IPS DF 19.7 (cell line): Measurements from ENCODE around the gene SRCIN1.
A peak's percentile ranks its signal among the peaks of the same experiment; 100 is the strongest.
"Not testable (repeated sequence)": the region's sequence is repeated elsewhere in the genome, so short reads cannot be mapped to it uniquely, and the experiment has no call there.

Source experiments
- DNase-seq: peaks from one replicate; pipeline ENCODE4 v3.0.0-alpha.2; 2013; ENCODE audit warnings: low read depth, low spot score

Gene SRCIN1

GRCh38 chr17:38511150-38512108 lies 94.3 kb downstream of the SRCIN1 start:
- DNase-seq: no peak

DNA sequence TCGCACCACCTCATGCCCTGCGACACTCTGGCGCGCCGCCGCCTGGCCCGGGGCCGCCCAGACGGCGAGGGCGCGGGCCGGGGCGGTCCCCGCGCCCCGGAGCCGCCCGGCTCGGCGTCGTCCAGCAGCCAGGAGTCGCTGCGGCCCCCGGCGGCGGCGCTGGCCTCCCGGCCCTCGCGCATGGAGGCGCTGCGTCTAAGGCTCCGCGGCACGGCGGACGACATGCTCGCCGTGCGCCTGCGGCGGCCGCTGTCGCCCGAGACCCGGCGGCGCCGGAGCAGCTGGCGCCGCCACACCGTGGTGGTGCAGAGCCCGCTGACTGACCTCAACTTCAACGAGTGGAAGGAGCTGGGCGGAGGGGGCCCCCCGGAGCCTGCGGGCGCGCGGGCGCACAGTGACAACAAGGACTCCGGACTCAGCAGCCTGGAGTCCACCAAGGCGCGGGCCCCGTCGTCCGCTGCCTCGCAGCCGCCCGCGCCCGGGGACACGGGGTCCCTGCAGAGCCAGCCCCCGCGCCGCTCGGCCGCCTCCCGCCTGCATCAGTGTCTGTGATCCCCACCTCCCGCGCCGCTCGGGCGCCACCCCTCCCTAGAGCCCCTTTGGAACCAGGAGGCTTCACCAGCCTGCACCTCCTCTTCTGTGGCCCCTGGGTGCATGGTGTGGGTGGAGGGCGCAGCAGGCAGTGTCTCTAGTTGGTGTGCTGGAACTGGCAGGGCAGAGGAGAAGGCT lies 95.2 kb downstream of the SRCIN1 start:
- no peak for DNase-seq

DNA sequence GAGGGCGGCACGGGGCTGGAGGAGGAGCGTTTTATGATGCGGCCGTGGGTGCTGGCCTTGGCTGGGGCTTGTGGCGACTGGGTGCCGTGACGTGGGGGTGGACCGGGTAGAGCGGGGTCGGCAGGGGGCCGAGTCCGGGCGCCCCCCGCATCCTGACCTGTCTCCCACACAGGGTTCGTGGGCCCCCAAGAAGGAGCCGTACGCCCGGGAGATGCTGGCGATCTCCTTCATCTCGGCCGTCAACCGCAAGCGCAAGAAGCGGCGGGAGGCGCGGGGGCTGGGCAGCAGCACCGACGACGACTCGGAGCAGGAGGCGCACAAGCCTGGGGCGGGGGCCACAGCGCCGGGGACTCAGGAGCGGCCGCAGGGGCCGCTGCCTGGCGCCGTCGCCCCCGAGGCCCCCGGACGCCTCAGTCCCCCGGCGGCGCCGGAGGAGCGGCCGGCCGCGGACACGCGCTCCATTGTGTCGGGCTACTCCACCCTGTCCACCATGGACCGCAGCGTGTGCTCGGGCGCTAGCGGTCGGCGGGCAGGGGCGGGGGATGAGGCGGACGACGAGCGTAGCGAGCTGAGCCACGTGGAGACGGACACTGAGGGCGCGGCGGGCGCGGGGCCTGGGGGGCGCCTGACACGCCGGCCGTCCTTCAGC lies 95.9 kb downstream of the SRCIN1 start:
- DNase-seq: no peak

DNA sequence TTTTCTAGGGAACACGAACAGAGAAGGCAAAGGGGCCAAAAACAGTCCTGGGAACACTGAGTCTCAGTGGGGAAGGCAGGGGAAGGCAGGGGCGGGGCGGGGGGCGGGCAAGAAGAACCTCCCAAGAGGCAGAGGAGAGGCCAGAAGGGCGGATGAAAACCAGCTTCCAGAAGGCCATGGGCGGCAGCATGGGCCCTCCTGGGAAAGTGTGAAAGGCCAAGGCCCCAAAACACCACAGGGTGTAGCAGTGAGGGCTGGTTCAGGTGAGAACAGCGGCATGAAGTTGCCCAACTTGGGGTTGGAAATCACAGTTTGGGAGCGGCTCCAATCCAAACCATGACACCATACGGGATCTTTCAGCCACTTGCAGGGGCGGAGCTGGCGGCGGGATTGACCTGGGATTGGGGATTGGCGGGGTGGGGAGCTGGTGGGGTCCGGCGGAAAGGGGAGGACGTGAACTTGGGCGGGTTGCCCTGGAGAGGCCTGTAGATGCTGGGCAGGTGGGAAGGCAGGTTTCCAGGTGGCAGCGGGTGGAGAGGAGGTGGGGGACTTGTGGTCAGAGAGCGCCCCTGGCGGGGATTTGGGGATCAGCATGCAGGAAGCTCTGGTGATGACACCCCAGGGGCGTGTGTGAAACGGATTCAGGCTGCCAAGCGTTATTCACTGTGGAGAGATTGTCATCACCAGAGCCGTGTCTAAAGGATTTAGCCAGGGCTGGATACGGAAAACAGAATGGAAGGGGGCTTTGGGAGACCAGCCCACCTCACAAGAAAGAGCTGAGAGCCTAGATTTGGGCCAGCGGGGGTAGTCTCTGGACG lies 96.6 kb downstream of the SRCIN1 start:
- peak; percentile 80 for DNase-seq

- DNase-seq: no peak
Observed at GRCh38 chr17:38508570-38508950, 97.2 kb downstream of the SRCIN1 start.

DNA sequence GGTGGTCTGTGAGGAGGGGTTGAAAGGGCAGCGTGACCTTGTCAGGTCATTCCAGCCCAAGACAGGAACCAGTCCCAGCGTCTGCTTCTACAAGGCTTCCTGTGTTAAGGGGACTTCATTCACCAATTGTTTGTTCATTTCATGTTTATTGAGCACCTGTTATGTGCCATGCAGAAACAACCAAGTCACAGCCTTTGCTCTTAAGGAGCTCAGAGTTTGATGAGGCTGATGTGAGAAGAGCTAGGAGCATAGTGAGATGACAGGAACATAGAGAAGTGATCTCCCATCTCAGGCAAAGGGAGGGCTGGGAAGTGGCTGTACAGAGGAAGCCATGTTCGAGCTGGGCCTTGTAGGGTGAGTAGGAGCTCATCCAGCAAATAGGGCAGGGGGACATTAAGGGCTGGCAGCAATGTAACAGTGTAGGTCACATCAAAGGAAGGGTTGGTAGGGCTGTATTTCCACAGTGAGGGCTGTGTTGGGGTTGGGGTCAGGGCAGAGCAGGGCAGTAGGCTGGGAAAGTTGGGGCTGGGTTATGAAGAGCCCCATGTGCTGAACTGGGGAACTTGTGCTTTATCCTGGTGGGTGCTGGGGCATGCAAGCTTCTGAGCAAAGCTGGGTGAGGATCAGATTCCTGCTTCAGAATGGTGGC lies 97.7 kb downstream of the SRCIN1 start:
- no peak for DNase-seq

GRCh38 chr17:38507436-38507835 lies 98.3 kb downstream of the SRCIN1 start:
- DNase-seq: no peak

DNA sequence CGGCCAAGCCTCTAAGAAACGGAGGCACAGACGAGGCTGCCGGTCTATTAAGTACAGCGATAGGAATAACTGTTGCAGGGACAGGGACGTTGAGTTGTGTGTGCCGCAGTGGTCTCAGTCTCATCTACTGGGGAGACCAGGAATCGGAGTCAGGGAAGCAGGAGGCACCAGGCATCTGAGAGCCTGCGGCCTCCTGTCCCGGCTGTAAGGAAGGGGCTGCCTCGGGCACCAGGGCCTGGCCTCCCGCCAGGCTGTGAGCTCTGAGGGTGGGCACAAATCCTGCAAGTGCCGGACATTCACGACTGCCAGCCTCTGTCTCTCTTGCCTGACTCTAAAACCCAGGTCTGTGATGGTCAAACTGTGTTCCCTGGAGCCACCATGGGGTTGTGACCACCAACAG lies 101.5 kb downstream of the SRCIN1 start:
- no peak for DNase-seq

DNA sequence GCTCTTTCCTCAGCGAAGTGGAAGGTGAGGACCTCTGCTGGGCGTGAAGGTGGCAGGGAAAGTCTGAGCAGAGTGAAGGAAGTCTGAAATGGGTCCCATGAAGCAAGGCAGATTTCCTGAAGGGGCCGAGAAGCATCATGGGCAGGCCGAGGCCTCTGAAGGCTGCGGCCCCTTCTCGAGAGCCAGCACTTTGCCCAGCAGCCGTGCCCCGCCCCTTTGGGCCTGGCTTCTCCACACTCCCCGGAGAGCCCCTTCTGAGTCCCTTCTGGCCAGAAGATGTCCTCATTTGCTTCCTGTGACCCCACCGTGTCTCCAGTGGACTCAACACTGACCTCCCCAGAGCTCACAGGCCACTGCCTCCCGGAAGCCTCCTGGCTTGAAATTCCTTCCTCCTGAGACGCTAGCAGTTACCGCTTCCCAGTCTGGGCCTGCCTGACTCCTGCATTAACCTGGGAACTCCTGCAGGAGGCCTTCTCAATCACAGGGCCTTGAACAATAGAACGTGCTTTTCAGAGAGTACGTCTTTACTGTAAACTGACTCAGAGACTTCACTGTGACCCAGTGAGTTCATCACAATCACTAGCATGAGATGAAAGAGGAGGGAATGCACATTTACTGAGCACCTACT lies 102.4 kb downstream of the SRCIN1 start:
- DNase-seq: not testable (repeated sequence)

GRCh38 chr17:38501718-38502117 lies 104.0 kb downstream of the SRCIN1 start:
- DNase-seq: not testable (repeated sequence)

DNA sequence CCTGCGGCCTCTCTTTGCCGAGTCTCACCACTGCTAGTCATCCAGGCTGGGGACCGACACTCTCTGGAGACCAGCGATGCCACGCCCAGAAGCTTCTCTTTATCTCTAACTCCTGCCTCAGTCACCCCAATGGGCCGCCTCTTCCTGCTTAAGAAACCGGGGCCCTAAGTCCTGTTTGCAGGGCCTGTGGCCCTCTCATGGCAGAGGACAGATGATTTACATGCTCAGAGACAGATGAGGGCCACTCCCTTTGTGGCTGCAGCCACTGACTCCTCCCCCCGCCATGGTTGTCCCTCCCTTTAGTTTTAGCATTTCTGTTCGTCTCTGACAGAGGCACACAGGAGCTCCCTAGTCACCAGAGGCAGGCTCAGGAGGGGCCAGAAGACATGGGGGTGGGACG lies 106.5 kb downstream of the SRCIN1 start:
- DNase-seq: not testable (repeated sequence)

- no peak for DNase-seq
Observed at GRCh38 chr17:38498353-38498752, 107.4 kb downstream of the SRCIN1 start.

DNA sequence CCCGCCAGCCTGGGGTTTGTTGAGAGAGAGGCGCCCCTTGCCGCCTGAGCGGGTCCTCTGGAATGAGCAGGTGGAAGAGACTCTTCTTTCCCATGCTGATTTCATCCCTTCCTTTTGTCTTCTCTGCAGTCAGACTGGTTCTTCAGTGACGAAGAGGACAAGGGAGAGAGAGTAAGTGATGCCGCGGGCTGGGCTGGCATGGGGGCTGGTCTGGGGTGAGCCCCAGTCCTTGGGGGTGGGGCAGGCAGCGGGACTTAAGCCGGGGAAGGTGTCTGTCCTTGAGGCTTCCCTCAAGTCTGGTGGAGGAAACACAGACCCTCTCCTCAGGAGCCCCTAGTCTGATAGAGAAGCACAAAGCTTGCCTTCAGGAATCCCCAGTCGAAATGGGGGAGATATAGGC lies 108.1 kb downstream of the SRCIN1 start:
- DNase-seq: not testable (repeated sequence)

DNA sequence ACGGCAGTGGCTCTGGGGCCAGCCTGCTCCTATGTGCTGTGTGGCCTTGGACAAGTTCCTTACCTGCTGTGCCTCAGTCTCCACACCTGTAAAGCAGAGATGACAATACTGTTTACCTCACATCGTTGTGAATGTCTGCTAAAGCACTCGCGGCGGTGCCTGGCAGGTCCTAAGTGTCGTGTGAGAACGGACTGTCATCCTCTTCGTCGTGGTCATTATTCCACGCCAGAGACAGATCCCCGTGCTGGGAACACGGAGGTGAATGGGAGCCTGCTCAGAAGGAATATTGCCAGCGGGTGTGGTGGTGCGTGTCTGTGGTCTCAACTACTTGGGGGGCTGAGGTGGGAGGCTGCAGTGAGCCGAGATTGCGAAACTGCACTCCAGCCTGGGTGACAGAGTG lies 111.6 kb downstream of the SRCIN1 start:
- DNase-seq: not testable (repeated sequence)

DNA sequence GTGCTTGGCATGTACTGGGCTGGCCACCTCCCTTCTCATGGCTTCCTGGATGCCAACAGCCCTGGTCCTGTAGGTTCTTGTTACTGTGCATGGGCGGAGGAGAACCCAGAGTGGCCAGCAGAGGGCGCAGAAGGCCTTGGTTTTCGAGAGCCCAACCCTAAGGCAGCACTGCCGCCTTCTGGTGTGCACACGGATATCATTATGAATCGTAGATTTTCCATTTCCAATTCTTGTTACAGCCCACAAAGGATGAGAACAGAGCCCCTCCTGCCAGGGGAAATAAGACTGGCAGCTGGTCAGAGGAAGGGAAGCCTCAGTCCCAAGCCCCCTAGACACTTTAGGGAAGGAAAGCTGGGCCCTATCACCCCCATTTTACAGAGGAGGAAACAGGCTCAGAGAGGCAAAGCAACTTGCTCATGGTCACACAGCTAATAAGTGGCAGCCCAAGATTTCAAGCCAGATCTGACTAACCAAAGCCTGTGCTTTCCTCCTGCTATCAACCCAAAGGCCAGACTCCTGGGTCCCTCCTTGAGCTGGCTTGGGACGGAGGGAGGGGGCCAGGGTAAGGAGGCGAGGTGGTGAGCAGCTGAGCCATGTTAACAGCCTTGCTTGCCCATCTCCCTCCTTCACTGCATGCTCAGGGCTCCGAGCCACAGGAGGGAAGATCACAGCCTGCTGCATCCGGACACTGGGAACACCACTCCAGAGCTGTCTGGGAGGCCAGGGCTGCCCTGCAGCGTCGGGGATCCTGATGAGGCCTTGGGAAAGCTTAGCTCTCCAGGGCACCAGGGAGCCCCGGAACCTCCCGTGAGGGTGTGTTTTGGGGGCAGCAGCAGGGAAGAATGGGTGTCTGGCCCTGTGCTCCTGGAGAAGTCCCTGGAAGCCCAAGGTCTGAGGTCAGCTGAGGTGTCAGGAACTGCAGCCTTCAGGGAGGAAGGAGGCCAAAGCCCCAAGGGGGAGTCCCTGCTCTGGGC lies 113.4 kb downstream of the SRCIN1 start:
- not testable (repeated sequence) for DNase-seq

GRCh38 chr17:38491346-38492066 lies 114.2 kb downstream of the SRCIN1 start:
- DNase-seq: not testable (repeated sequence)

DNA sequence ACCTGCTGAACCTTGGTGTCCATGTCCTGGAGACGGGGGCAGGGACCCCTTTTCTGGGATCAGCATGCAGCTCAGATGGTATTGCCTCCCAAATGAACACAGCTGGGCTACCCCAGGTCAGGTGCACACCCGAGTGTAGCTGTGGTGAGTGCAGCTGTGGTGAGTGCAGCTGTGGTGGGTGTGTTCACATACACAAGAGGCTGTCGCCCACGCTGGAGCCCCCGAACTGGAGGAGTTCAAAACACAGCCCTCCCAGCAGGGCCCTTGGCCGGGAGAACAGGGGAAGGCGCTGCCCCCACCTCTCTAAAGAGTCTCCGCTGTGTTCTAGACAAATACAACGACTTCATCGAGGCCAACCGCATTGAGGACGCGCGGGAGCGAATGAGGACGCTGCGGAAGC lies 116.0 kb downstream of the SRCIN1 start:
- DNase-seq: not testable (repeated sequence)

- DNase-seq: not testable (repeated sequence)
Observed at GRCh38 chr17:38485681-38486298, 120.0 kb downstream of the SRCIN1 start.
